OCI-LY3 (cell line): Measurements from ENCODE around the gene TRIM33.

Experiments
- H2AFZ ChIP-seq: fragments of 200-600, 300-600 bp; shearing (Covaris generic); 2 replicates; pipeline ENCODE4 v1.6.0; 2014; ENCODE audit warnings: antibody characterized with exemption, low read depth, low read length
- H3K27ac ChIP-seq: fragments of 200-600, 300-600 bp; sonication (generic); 2 replicates; pipeline ENCODE4 v1.5.1; 2014; ENCODE audit warnings: mild to moderate bottlenecking, low read length, moderate library complexity, mixed read lengths
- H3K27me3 ChIP-seq: fragments of 200-600, 300-600 bp; sonication (generic); 2 replicates; pipeline ENCODE4 v1.6.1; 2014; ENCODE audit warnings: low read depth, low read length, mixed read lengths
- H3K36me3 ChIP-seq: fragments of 200-600, 300-600 bp; sonication (generic); replicated peaks from 2 replicates; pipeline ENCODE3; 2014; ENCODE audit warnings: low read depth, low read length, mixed read lengths
- H3K4me1 ChIP-seq: fragments of 300-600, 200-600 bp; sonication (generic); 2 replicates; pipeline ENCODE4 v1.6.1; 2014; ENCODE audit warnings: low read length, mixed read lengths
- H3K4me2 ChIP-seq: fragments of 200-600, 300-600 bp; sonication (generic); 2 replicates; pipeline ENCODE4 v1.6.1; 2014; ENCODE audit warnings: low read length, mixed read lengths
- H3K4me3 ChIP-seq: fragments of 300-600, 200-600 bp; sonication (generic); 2 replicates; pipeline ENCODE4 v1.5.1; 2014; ENCODE audit warnings: antibody characterized with exemption, mild to moderate bottlenecking, low read length, moderate library complexity
- H3K79me2 ChIP-seq: fragments of 300-600, 200-600 bp; shearing (Covaris generic); 2 replicates; pipeline ENCODE4 v1.6.1; 2014; ENCODE audit warnings: mild to moderate bottlenecking, low read length, mixed read lengths
- H3K9ac ChIP-seq: fragments of 300-600, 200-600 bp; shearing (Covaris generic); 2 replicates; pipeline ENCODE4 v1.6.0; 2014; ENCODE audit warnings: mild to moderate bottlenecking, low read length, moderate library complexity
- H3K9me3 ChIP-seq: fragments of 200-600, 300-600 bp; shearing (Covaris generic); 2 replicates; pipeline ENCODE4 v1.6.1; 2014; ENCODE audit warnings: low read length, mixed read lengths; ENCODE audit not compliant: insufficient read depth
- H4K20me1 ChIP-seq: fragments of 200-600, 300-600 bp; sonication (generic); 2 replicates; pipeline ENCODE4 v1.6.1; 2016; ENCODE audit warnings: low read length, mixed read lengths; ENCODE audit not compliant: insufficient read depth
- EZH2phosphoT487 ChIP-seq: fragments of 200-600 bp; shearing (Covaris generic); IDR thresholded peaks from 2 replicates; pipeline ENCODE4 v1.6.1; 2018; ENCODE audit warnings: antibody characterized with exemption, mixed run types, low read depth
- TF ChIP-seq, protein P1 (sequence below): fragments of 200-600, 300-600 bp; sonication (generic); IDR thresholded peaks from 2 replicates; pipeline ENCODE4 v1.5.1; 2014; ENCODE audit warnings: antibody characterized with exemption, low read length, low read depth

Gene TRIM33

DNA sequence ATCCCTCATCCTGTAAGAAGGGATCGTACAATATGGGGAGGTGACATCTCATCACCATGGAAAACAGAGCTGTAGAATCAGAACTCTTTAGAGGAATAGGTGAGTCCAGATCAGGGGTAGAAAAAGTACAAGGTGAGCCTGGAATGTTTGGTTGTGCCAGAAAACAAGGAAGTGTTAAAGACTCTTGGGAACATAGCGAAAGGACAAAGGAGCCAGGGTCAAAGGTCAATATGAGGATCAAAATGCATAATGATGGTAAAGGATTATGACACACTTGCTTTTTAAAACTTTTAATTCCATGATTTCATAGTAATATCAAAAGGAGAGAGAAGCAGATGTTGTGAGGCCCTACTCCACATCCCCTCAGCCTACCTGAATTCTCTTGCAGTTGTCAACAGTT, 19.2 kb upstream of the TRIM33 start:
- H4K20me1 ChIP-seq, result no peaks in the 10 kb centered on the region
- no peak overlapping the region for H3K4me3 ChIP-seq
- no peaks in the 10 kb centered on the region; the same call in 1 of the 2 replicates for H3K4me1 ChIP-seq
- no peaks in the 10 kb centered on the region for H3K36me3 ChIP-seq
- no peaks in the 10 kb centered on the region for H3K9me3 ChIP-seq
- H2AFZ ChIP-seq, result no peak overlapping the region
- H3K27ac ChIP-seq, result no peak overlapping the region
- H3K9ac ChIP-seq, result no peak overlapping the region
- no peaks in the 10 kb centered on the region for H3K79me2 ChIP-seq
- H3K27me3 ChIP-seq, result no peaks in the 10 kb centered on the region
- TF ChIP-seq, protein P1, sequence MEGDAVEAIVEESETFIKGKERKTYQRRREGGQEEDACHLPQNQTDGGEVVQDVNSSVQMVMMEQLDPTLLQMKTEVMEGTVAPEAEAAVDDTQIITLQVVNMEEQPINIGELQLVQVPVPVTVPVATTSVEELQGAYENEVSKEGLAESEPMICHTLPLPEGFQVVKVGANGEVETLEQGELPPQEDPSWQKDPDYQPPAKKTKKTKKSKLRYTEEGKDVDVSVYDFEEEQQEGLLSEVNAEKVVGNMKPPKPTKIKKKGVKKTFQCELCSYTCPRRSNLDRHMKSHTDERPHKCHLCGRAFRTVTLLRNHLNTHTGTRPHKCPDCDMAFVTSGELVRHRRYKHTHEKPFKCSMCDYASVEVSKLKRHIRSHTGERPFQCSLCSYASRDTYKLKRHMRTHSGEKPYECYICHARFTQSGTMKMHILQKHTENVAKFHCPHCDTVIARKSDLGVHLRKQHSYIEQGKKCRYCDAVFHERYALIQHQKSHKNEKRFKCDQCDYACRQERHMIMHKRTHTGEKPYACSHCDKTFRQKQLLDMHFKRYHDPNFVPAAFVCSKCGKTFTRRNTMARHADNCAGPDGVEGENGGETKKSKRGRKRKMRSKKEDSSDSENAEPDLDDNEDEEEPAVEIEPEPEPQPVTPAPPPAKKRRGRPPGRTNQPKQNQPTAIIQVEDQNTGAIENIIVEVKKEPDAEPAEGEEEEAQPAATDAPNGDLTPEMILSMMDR, result no peak
- TF ChIP-seq EZH2phosphoT487, result no peak
- H3K4me2 ChIP-seq, result no peak overlapping the region

DNA sequence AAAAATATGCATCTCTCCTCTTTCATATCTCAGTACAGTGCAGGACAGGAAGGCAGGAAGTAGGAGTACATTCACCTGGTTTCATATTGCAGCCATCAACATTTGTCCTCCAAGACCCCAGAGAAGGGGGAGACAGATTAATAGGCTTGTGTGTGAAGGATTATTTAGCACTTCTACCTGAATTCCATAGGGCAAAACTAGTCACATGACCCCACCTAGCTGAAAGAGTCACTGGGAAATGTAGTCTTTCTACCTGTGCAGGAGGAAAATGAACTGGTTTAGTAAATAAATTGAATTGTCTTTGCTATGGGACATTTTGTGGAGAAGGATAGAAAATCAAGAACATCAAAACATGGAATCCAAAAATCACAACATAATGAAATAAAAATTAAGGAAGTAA, 13.9 kb upstream of the TRIM33 start:
- Histone ChIP-seq H3K9me3 (no peaks in the 10 kb centered on the region), H3K9ac (no peak overlapping the region), H3K4me3 (no peak overlapping the region), H2AFZ (no peak overlapping the region), H3K27ac (no peak overlapping the region), H3K79me2 (no peaks in the 10 kb centered on the region), H3K27me3 (no peaks in the 10 kb centered on the region), H3K36me3 (no peaks in the 10 kb centered on the region), H4K20me1 (no peaks in the 10 kb centered on the region), H3K4me2 (no peak overlapping the region), H3K4me1 (no peaks in the 10 kb centered on the region)
- TF ChIP-seq EZH2phosphoT487, result no peak
- TF ChIP-seq, protein P1, result no peak

DNA sequence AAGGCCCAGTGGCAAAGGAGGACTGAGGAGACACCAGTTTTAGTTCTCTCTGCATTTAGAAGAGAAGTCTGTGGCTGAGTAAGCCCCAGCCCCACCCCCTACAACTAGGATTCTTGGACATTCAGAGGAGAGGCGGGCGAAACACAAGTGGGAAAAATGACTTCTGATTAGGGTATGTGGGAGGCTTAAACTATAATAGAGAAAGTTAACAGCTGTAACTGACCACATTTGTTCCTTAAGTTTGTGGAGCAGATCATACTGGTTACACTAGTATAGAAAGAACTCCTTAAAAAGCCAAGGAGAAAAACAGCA, 11.2 kb upstream of the TRIM33 start:
- H3K27ac ChIP-seq, result no peak overlapping the region
- H3K27me3 ChIP-seq, result no peaks in the 10 kb centered on the region
- H3K79me2 ChIP-seq, result no peaks in the 10 kb centered on the region
- no peak overlapping the region for H3K4me2 ChIP-seq
- no peaks in the 10 kb centered on the region for H4K20me1 ChIP-seq
- H3K9me3 ChIP-seq, result no peaks in the 10 kb centered on the region
- no peak overlapping the region for H3K4me3 ChIP-seq
- no peak overlapping the region for H3K9ac ChIP-seq
- no peaks in the 10 kb centered on the region for H3K36me3 ChIP-seq
- no peaks in the 10 kb centered on the region for H3K4me1 ChIP-seq
- no peak for TF ChIP-seq EZH2phosphoT487
- TF ChIP-seq, protein P1, result no peak
- no peak overlapping the region for H2AFZ ChIP-seq

DNA sequence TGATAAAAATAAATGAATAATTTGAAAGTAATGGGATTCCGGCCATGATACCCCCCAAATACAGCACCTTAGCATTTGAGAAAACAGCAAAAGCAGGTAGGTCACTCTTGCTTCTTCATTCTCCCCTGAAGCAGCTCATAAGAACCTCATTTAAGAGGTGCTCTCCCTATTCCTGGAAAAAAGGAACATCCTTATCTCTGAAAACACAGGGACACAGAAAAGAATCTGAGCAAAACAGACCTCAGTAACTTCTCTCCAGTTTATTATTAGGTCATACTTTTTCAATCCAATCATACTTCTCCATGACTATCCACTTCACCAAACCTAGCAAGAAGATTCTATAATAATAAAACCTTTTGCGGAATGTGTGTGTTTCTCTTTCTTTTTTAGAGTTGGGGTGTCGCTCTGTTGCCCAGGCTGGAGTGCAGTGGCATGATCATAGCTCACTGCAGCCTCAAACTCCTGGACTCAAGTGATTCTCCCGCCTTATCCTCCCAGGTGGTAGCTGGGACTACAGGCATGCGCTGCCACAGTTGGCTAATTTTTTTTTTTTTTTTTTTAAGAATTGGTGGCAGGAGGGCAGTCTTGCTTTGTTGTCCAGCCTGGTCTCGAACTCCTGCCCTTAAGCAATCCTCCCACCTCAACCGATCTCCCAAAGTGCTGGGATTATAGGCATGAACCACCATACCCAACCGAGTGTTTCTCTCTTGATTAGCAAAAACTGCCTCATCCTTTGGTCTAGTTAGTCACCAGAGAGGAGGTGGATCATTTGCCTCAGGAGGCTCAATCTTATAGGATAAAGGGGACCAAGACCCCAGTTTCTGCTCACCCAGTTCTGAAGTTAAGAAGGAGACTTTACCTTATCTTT, 10.6 kb upstream of the TRIM33 start:
- H3K9me3 ChIP-seq, result no peaks in the 10 kb centered on the region
- TF ChIP-seq, protein P1, result no peak
- TF ChIP-seq EZH2phosphoT487, result no peak
- H3K27ac ChIP-seq, result no peak overlapping the region
- no peak overlapping the region for H3K9ac ChIP-seq
- H3K36me3 ChIP-seq, result no peaks in the 10 kb centered on the region
- no peak overlapping the region for H2AFZ ChIP-seq
- no peak overlapping the region for H3K4me3 ChIP-seq
- H3K27me3 ChIP-seq, result no peaks in the 10 kb centered on the region
- no peak overlapping the region for H3K4me2 ChIP-seq
- no peaks in the 10 kb centered on the region for H3K79me2 ChIP-seq
- H3K4me1 ChIP-seq, result no peaks in the 10 kb centered on the region
- no peaks in the 10 kb centered on the region for H4K20me1 ChIP-seq
